DND-41 (cell line): ENCODE measurements around the gene SWAP70.

Experiments used
- ATAC-seq: fragments of 200-7000 bp; cut with Tn5 transposase; 3 replicates; pipeline ENCODE4 v1.9.1; 2021; ENCODE audit warnings: low read depth; ENCODE audit not compliant: insufficient read depth
- DNase-seq: peaks from one replicate; pipeline ENCODE4 v3.0.0-alpha.2; 2020
- H2AFZ ChIP-seq: 2 replicates; pipeline ENCODE4 v1.6.0; 2012; ENCODE audit warnings: low read depth, low read length
- H3K27ac ChIP-seq: 2 replicates; pipeline ENCODE4 v1.5.1; 2012; ENCODE audit warnings: low read length, inconsistent platforms
- H3K27me3 ChIP-seq: fragments of 200-600 bp; sonication (generic); 2 replicates; pipeline ENCODE4 v1.6.0; 2012; ENCODE audit warnings: low read length, mild to moderate bottlenecking, inconsistent platforms; ENCODE audit not compliant: insufficient read depth, poor library complexity
- H3K36me3 ChIP-seq: 2 replicates; pipeline ENCODE4 v1.5.1; 2012; ENCODE audit warnings: low read length, inconsistent platforms; ENCODE audit not compliant: insufficient read depth
- H3K4me1 ChIP-seq: 2 replicates; pipeline ENCODE4 v1.5.1; 2012; ENCODE audit warnings: mild to moderate bottlenecking, low read length; ENCODE audit not compliant: insufficient read depth
- H3K4me2 ChIP-seq: 2 replicates; pipeline ENCODE4 v1.6.0; 2012; ENCODE audit warnings: mild to moderate bottlenecking, moderate library complexity, low read length, inconsistent platforms; ENCODE audit not compliant: insufficient read depth
- H3K4me3 ChIP-seq, 2 experiments: fragments of 200-600 bp in 1 of 2; shearing (Covaris generic) in 1 of 2; 2 replicates each; pipeline ENCODE4 v1.5.1; 2012 to 2016; ENCODE audit warnings: inconsistent platforms in 2 of 2, low read length in 2 of 2, mild to moderate bottlenecking in 2 of 2, low read depth in 1 of 2, moderate library complexity in 1 of 2
- H3K79me2 ChIP-seq: 2 replicates; pipeline ENCODE4 v1.6.0; 2012; ENCODE audit warnings: low read length, inconsistent platforms; ENCODE audit not compliant: insufficient read depth
- H3K9ac ChIP-seq: 2 replicates; pipeline ENCODE4 v1.6.0; 2012; ENCODE audit warnings: low read depth, mild to moderate bottlenecking, inconsistent platforms, low read length, moderate library complexity
- H3K9me3 ChIP-seq: 2 replicates; pipeline ENCODE4 v1.5.1; 2012; ENCODE audit warnings: low read length, moderate library complexity, mild to moderate bottlenecking, inconsistent platforms; ENCODE audit not compliant: insufficient read depth, severe bottlenecking
- H4K20me1 ChIP-seq: 2 replicates; pipeline ENCODE4 v1.6.0; 2012; ENCODE audit warnings: low read length; ENCODE audit not compliant: insufficient read depth
- EZH2 ChIP-seq: IDR thresholded peaks from 3 replicates; pipeline ENCODE4 v1.6.1; 2012; ENCODE audit warnings: borderline replicate concordance, low read depth, mild to moderate bottlenecking, moderate library complexity, low read length, inconsistent platforms; ENCODE audit not compliant: severe bottlenecking
- TF ChIP-seq, protein P1 (sequence below): IDR thresholded peaks from 2 replicates; pipeline ENCODE4 v1.5.1; 2012; ENCODE audit warnings: borderline replicate concordance, low read length, moderate library complexity, mild to moderate bottlenecking; ENCODE audit not compliant: poor library complexity, severe bottlenecking; ENCODE audit errors: extremely low read depth

SWAP70 gene

GRCh38 chr11:9708544-9708943 is 44.7 kb downstream of the SWAP70 start:
- Histone ChIP-seq H3K27ac (no peak overlapping the region), H3K27me3 (no peaks in the 10 kb centered on the region), H3K4me3 (no peak overlapping the region), H2AFZ (no peak overlapping the region), H4K20me1 (no peaks in the 10 kb centered on the region), H3K79me2 (no peaks in the 10 kb centered on the region), H3K4me2 (no peak overlapping the region), H3K9ac (no peak overlapping the region), H3K36me3 (no peaks in the 10 kb centered on the region), H3K4me1 (no peaks in the 10 kb centered on the region), H3K9me3 (no peaks in the 10 kb centered on the region)
- ATAC-seq: no peak
- no peak for DNase-seq
- TF ChIP-seq EZH2: no peak
- TF ChIP-seq, protein P1, sequence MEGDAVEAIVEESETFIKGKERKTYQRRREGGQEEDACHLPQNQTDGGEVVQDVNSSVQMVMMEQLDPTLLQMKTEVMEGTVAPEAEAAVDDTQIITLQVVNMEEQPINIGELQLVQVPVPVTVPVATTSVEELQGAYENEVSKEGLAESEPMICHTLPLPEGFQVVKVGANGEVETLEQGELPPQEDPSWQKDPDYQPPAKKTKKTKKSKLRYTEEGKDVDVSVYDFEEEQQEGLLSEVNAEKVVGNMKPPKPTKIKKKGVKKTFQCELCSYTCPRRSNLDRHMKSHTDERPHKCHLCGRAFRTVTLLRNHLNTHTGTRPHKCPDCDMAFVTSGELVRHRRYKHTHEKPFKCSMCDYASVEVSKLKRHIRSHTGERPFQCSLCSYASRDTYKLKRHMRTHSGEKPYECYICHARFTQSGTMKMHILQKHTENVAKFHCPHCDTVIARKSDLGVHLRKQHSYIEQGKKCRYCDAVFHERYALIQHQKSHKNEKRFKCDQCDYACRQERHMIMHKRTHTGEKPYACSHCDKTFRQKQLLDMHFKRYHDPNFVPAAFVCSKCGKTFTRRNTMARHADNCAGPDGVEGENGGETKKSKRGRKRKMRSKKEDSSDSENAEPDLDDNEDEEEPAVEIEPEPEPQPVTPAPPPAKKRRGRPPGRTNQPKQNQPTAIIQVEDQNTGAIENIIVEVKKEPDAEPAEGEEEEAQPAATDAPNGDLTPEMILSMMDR: no peak

DNA sequence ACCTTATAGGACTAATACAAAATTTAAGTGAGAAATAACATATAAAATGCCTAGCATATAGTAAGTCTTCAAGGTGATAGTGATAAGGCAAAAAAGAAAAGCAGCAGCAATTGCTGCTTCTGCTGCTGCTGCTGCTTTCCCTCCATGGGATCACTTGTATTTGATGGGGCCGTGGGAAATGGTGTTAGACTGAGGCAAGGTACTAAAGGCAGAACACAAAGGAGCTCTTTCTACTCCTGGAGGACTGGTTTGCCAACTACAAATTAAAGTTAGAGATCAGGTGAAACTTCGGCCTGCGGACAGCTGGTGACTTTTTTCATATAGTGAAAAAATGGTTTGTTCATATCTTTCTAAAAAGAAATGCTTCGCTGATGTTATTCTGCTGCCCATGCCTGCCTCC is 46.3 kb downstream of the SWAP70 start:
- Histone ChIP-seq H3K79me2 (no peaks in the 10 kb centered on the region), H3K9me3 (no peaks in the 10 kb centered on the region), H3K4me3 (no peak overlapping the region), H3K27me3 (no peaks in the 10 kb centered on the region), H4K20me1 (no peaks in the 10 kb centered on the region), H3K4me1 (no peaks in the 10 kb centered on the region), H3K4me2 (no peak overlapping the region), H3K27ac (no peak overlapping the region), H3K36me3 (no peaks in the 10 kb centered on the region), H2AFZ (no peak overlapping the region), H3K9ac (no peak overlapping the region)
- no peak for ATAC-seq
- no peak for TF ChIP-seq EZH2
- TF ChIP-seq, protein P1: no peak
- DNase-seq: no peak

DNA sequence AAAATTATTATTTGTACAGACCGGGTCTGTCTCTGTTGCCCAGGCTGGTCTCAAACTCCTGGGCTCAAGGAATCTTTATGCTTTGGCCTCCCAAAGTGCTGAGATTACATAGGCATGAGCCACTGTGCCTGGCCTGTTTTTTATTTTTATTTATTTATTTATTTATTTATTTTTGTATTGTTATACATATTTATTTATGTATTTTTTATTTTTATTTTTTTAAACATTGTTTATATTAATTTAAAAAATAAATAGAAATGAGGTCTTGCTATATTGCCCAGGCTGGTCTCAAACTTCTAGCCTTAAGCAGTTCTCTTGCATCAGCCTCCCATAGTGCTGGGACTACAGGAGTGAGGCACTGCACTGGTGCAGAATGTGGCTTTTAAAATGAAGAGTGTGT is 47.0 kb downstream of the SWAP70 start:
- Histone ChIP-seq H2AFZ (no peak overlapping the region), H3K79me2 (no peaks in the 10 kb centered on the region), H4K20me1 (no peaks in the 10 kb centered on the region), H3K27ac (no peak overlapping the region), H3K4me2 (no peak overlapping the region), H3K4me3 (no peak overlapping the region), H3K4me1 (no peaks in the 10 kb centered on the region), H3K36me3 (no peaks in the 10 kb centered on the region), H3K9me3 (no peaks in the 10 kb centered on the region), H3K27me3 (no peaks in the 10 kb centered on the region), H3K9ac (no peak overlapping the region)
- no peak for DNase-seq
- no peak for TF ChIP-seq EZH2
- TF ChIP-seq, protein P1: no peak
- no peak for ATAC-seq
